Nephron progenitor cell (in vitro differentiated cells): ENCODE results near the gene IGFBP2.
A peak's percentile ranks its signal among the peaks of the same experiment; 100 is the strongest.

Experiments
- DNase-seq: peaks from one replicate; pipeline ENCODE4 v3.0.0; 2021
- H3K27ac Mint-ChIP-seq: 2 replicates; pipeline ENCODE4 v1.8.0; 2021; ENCODE audit warnings: mild to moderate bottlenecking, moderate library complexity, mixed read lengths
- H3K27me3 Mint-ChIP-seq: 2 replicates; pipeline ENCODE4 v1.8.0; 2021; ENCODE audit warnings: mild to moderate bottlenecking, low read depth, mixed read lengths; ENCODE audit not compliant: poor library complexity
- H3K36me3 Mint-ChIP-seq: 2 replicates; pipeline ENCODE4 v1.8.0; 2021; ENCODE audit warnings: low read depth, mixed read lengths
- H3K4me1 Mint-ChIP-seq: 2 replicates; pipeline ENCODE4 v1.8.0; 2021; ENCODE audit warnings: mixed read lengths
- H3K4me3 Mint-ChIP-seq: 2 replicates; pipeline ENCODE4 v1.8.0; 2021; ENCODE audit warnings: mild to moderate bottlenecking, moderate library complexity, mixed read lengths
- H3K9me3 Mint-ChIP-seq: 2 replicates; pipeline ENCODE4 v1.8.0; 2021; ENCODE audit warnings: mild to moderate bottlenecking, moderate library complexity, mixed read lengths
- CTCF ChIP-seq: fragments of 200-600 bp; sonication (generic); IDR thresholded peaks from 2 replicates; pipeline ENCODE4 v1.5.0; 2021; ENCODE audit warnings: antibody characterized with exemption

The IGFBP2 gene

GRCh38 chr2:216632952-216633615 lies at the start of gene IGFBP2:
Gene IGFBP2 (plus strand): TSS chr2:216633420. CDS start chr2:216633524, 104 bp downstream.
- peaks cover 57% of the 10 kb centered on the region for H3K4me1 Mint-ChIP-seq
- no peak for TF ChIP-seq CTCF
- peaks cover 16% of the 10 kb centered on the region for H3K27me3 Mint-ChIP-seq
- DNase-seq = peak; percentile 84
- peak within 1 kb of the TSS; percentile 80 for H3K27ac Mint-ChIP-seq
- H3K9me3 Mint-ChIP-seq = peaks cover 5% of the 10 kb centered on the region
- peak within 1 kb of the TSS; percentile 98 for H3K4me3 Mint-ChIP-seq
- H3K36me3 Mint-ChIP-seq = peaks cover 7% of the 10 kb centered on the region

- no peak overlapping the region for H3K27ac Mint-ChIP-seq
- peaks cover 7% of the 10 kb centered on the region for H3K9me3 Mint-ChIP-seq
- peaks cover 17% of the 10 kb centered on the region for H3K4me1 Mint-ChIP-seq
- no peak for TF ChIP-seq CTCF
- no peak for DNase-seq
- H3K4me3 Mint-ChIP-seq = no peak overlapping the region
- peaks cover 16% of the 10 kb centered on the region for H3K27me3 Mint-ChIP-seq
- H3K36me3 Mint-ChIP-seq = peaks cover 5% of the 10 kb centered on the region
These were observed 49.6 kb upstream of the IGFBP2 start for GRCh38 chr2:216583606-216584005.

GRCh38 chr2:216584112-216584511 lies 49.1 kb upstream of the IGFBP2 start:
- no peak overlapping the region for H3K4me3 Mint-ChIP-seq
- TF ChIP-seq CTCF = no peak
- H3K4me1 Mint-ChIP-seq = peaks cover 22% of the 10 kb centered on the region
- H3K9me3 Mint-ChIP-seq = peaks cover 7% of the 10 kb centered on the region
- peaks cover 14% of the 10 kb centered on the region for H3K27me3 Mint-ChIP-seq
- peaks cover 5% of the 10 kb centered on the region for H3K36me3 Mint-ChIP-seq
- DNase-seq = no peak
- H3K27ac Mint-ChIP-seq = no peak overlapping the region

- no peak for TF ChIP-seq CTCF
- Mint-ChIP-seq H3K9me3 (peaks cover 7% of the 10 kb centered on the region), H3K36me3 (peaks cover 5% of the 10 kb centered on the region)
These were observed 47.8 kb upstream of the IGFBP2 start for GRCh38 chr2:216585441-216585840.

GRCh38 chr2:216588861-216589710 lies 44.1 kb upstream of the IGFBP2 start:
- peaks cover 7% of the 10 kb centered on the region for H3K9me3 Mint-ChIP-seq
- H3K36me3 Mint-ChIP-seq = peaks cover 5% of the 10 kb centered on the region
- no peak for TF ChIP-seq CTCF
- peaks cover 37% of the 10 kb centered on the region for H3K4me1 Mint-ChIP-seq
- no peak overlapping the region for H3K4me3 Mint-ChIP-seq
- H3K27ac Mint-ChIP-seq = peak overlapping the region; percentile 81
- H3K27me3 Mint-ChIP-seq = peaks cover 3% of the 10 kb centered on the region
- DNase-seq = no peak

More at GRCh38 chr2:216585441-216585840, 47.8 kb upstream of the IGFBP2 start:
- no peak for DNase-seq
- peaks cover 35% of the 10 kb centered on the region for H3K4me1 Mint-ChIP-seq
- H3K4me3 Mint-ChIP-seq = no peak overlapping the region
- peaks cover 9% of the 10 kb centered on the region for H3K27me3 Mint-ChIP-seq
- no peak overlapping the region for H3K27ac Mint-ChIP-seq
